Hematopoietic multipotent progenitor cell treated with erythropoietin and hydrocortisone succinate and interleukin-3 and kit ligand, for 4 days (in vitro differentiated cells): Measurements from ENCODE around the gene STX10.
"Not testable (repeated sequence)": the region's sequence is repeated elsewhere in the genome, so short reads cannot be mapped to it uniquely, and the experiment has no call there.

Source experiments
- DNase-seq: peaks from one replicate; pipeline ENCODE4 v3.0.0-alpha.2; 2015

The STX10 gene

DNA sequence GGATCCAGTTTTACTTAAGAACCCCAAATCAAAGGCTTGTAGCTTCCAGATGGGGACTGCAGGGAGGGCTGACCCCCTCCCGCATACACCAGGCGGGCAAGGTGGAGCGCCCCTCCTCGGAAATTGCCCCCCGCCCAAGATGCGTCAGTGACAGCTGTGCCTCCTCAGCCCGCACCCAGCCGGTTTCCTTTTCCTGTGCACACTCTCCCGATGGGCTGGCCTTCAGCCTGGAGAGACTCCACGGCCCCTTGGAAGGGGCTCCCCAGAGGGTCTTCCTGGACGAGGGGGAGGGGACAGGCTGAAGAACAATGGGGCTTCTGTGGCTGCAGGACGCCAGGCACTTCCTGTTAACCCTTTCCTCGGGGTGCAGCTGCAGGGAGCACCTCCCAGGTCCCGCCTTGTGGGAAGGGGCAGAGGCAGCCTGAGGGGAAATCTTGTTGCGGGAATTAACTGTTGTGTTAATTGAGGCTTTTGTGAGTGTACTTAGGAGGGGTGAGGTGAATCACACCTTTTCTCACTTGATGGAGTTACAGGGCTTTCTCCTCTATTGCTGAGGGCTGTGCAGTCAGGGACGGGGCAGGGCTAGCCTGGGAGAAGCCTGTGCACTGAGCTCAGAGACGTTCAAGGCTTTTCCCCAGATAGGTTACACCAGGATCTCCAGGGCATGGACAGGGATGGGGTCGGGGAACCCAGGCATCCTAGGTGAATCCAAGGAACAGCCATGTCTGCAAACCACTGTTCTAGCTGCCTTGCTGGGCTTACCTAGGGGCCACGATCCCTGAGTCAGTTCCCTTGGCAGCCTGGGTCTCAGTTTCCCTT is 14.4 kb upstream of the STX10 start:
- peak; percentile 77 for DNase-seq

DNA sequence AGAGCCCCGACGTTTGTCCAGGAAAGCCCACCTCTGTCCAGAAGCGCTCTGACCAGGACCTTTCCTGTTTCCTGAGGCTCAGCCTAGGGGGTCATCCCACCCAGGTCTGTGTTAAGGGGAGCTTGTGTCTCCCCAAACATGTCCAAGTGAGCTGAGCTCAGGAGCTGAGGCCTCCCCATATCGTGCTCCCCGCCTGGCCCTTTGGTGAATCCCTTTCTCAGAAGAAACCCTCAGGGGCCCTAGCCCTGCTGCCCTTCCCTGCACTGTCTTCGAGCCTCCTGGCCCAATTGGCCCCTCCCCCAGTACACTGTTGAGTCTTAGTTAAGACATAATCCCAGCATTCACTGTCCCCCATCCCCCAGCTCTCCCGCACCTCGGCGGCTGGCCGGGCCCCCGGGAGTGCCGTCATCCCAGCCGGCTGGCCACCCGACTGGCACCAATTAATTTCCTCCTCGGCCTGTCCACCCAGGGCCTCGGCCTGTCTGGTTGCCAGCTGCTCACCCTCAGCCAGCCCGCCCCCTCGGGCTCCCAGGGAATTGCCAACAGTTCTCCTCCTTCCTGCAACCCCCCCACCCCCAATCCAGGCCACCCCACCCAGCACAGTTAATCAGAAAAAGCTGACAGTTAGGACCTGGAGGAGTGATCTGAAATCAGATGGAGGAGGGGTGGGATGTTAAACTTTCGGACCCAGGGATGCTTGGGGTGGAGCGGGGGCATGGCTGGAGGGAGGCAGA is 13.6 kb upstream of the STX10 start:
- peak; percentile 82 for DNase-seq

DNA sequence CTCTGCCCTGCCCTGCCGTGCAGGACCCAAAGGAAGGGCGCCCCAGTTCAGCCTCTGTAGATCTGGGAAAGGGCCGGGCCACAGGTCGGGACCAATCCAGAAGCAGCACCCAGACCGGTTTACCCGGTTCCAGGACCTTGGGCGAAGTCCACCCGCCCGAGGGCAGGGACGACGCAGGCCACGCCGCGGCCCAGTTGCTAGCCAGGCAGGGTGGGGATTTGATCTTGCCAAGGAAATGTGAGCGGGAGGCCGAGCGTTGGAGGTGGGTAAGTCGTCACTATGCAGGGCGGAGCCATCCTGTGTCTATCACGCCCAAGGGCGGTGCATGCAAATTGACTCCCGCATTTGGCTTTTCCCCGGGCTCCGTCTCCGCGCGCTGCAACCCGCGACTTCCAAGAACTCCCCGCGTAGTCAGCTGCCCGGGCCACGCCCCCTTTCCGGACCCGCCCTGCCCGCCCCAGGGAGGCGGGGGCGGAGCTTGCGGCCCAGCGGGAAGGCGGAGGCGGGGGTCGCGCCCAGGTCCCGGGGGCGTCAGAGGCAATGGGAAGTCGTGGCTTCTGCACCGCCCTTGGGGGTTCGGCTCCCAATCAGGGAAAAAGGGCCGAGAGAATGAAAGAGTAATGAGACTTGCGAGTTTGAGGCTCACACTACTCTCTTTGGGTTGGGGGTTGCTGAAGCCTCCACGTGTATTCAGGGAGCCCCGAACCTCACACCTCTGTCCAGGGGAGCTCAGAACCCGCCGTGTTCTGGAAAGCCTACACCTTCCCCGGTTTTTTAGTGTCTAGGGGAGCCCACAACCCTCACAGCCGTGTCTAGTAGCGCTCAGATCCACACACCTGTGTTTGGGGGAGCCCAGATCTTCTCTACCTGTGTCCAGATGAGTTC is 12.8 kb upstream of the STX10 start:
- peak; percentile 99 for DNase-seq

DNA sequence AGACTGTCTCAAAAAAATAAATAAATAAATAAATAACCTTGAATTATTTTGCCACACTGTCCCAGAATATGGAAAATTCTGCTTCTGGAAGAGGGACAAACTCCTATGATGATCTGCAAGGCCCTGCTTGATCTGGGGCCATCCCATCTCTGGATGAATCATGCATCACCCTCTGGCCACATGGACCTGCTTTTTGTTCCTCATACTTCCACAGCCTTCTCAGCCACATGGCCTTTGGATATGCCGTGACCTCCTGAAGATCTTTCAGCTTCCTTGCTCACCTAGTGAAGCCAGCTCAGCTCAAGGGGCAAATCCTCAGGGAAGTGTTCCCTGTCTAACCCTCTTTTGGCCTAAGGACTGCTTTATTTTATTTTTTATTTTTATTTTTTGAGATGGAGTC is 10.4 kb upstream of the STX10 start:
- no peak for DNase-seq

DNA sequence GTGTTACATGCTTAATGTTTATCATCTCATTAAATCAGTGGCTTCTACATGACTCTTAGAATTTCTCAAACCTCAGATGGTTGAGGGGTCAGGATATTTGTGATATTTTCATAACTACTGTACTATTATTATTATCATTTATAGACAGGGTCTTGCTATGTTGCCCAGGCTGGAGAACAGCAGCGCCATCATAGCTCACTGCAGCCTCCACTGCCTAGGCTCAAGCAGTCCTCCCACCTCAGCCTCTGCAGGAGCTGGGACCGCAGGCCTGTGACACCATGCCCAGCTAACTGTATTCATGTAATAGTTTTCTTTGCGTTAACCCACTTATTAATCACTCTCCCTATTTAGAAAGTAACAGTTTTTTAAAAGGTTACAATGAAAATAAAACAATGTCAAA is 9.5 kb upstream of the STX10 start:
- no peak for DNase-seq

DNA sequence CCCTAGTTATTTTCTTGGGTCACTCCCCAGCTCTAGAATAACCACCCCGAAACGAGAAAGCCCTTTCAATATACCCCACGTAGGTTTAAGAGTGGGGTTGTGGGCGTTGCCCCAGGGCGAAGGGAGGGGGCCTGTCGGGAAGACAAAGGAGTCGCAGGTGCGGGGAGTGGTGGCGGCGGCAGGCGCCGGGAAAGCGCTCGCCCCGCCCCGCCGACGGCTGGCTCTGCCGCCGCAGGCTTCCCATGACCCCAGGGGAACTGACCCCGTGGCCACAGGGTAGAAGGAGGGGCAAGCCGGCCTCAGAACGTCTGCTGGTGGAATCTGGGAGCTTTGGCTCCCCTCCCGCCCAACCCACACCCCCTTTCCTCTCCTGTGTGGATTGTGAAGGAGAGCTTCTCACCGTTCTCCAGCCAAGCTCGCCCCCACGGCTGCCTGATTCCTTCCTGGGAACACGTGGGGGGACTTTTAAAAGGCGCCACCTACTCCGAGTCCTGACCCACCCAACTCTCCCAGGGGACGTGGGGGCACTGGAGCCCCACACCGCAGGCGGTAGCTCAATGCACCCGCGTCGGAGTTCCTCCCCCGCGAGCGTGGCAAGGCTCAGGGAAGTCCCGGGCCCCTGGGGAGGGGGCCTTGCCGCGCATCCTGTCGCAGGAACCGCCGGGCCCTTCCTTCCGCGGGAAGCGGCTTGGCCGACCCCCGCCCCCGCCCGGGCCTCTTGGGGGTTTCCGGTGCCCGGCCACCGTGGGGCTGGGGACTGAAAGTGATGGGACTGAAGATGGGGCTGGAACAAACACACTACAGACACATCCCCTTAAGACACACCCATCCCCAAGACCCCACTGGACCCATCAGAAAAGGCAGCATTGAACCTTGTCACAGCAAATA is 5.5 kb upstream of the STX10 start:
- DNase-seq: peak; percentile 70

DNA sequence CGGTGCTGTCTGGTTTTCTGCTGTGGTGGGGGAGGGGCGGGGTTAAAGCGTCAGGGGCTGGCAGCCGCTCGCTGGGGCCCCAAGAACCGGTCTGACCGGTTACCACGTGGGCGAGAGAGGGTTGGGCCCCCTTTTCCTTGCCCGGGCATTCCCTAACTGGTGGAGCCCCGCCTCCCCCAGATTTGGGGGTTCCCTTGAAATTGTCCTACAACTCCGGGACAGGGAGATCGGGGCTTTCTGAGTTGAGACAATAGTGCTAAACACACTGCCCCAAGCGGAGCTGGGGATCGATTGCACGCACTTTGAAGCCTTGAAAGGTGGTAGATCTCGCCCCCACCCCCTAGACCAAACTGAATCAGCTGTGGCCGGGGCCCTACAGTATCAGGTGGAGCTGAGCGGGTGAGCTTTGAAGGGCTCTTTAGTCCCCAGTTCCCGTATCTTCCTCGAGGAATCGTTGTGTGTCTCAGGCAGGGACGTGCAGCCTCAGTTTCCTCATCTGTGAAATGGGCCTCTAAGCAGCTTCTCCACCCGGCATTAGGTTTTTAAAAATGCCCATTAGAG is 4.8 kb upstream of the STX10 start:
- peak; percentile 82 for DNase-seq

DNA sequence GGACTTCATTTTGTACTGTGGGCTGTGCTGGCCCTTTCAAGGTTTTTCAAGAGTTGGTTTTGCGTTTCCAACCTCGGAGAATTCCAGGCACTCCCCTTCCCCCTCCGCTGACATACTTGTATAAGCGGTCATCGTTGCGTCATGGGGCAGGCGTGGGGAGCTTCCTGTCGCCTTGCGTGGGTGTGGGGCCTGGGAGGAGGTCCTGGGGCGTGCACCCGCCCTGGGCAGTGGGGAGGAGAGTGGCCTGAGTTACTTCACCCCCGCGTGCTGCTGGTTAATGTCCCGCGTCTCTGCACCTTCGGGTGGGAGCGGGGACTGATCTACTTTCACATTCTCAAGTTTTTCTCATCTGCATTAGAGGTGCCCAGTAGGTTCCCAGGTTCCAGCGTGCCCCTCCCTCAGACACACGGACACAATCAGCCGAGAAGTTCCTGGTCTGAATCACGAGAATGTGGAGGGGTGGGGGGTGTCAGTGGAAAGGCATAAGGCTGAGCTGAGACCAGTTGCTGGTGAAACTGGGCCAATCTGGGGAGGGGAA is 4.1 kb upstream of the STX10 start:
- peak; percentile 86 for DNase-seq

DNA sequence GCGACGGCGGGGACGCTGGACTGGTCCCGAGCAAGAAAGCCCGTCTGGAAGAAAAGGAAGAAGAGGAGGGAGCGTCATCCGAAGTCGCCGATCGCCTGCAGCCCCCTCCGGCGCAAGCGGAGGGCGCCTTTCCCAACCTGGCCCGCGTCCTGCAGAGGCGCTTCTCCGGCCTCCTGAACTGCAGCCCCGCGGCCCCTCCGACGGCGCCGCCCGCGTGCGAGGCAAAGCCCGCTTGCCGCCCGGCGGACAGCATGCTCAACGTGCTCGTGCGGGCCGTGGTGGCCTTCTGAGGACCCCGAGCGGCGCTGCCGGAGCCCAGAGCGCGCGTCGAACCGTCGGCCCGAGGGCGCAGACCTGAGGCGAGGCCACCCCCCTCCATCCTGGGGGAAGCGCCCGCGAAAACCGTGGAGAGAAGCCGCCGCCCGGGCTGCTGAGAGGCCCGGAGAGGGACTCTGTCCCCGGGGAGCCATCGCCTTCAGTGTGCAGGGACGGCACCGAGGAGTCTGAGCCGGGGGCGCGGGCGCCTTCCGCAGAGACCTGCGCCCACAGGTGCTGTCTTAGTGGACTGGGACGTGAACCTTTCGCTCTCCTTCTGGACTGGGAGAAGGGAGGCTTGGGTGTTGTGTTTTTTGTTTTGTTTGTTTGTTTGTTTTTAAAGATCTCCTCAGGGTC is 3.5 kb upstream of the STX10 start:
- peak; percentile 79 for DNase-seq

DNA sequence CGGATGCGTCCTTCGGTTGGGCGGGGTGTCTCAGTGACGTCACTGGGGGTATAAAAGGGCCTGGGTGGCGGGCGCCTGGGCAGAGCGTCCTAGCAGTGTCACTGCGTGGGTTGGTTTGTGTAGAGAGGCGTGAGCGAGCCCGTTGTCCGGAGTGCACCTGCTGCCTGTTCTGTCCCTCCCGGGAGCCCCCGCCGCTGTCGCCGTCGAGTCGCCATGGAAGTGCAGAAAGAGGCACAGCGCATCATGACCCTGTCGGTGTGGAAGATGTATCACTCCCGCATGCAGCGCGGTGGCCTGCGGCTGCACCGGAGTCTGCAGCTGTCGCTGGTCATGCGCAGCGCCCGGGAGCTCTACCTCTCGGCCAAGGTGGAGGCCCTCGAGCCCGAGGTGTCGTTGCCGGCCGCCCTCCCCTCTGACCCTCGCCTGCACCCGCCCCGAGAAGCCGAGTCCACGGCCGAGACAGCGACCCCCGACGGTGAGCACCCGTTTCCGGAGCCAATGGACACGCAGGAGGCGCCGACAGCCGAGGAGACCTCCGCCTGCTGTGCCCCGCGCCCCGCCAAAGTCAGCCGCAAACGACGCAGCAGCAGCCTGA is 2.9 kb upstream of the STX10 start:
- DNase-seq: peak; percentile 97

DNA sequence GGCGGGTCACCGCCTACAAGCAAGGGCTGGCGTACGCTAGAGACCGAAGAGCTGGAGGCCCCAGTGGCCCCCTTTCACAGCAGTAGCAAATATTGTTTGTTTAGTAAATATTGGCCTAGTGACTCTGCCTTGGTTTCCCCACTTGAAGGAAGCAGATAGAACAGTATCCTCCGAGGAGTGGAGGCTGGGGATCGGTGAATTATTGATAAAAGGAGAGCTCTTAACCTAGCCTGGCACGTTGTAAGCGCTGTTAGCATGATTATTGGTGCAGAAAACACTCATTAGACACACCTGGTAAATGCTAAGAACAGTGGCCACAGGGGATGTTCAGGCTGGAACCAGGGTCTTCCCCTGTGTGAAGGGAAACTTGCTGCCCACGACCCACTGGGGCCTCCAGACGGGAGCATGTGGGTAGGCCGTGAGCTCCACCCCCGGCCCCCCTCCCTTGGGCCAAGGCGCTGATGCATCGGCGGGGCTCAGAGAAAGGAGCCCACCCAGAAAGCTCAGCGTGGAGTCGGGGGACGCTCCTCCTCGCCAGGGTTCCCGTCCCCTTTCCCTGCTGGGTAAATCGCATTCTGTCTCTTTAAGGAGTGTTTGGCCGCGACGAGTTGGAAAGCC is 2.3 kb upstream of the STX10 start:
- DNase-seq: no peak

DNA sequence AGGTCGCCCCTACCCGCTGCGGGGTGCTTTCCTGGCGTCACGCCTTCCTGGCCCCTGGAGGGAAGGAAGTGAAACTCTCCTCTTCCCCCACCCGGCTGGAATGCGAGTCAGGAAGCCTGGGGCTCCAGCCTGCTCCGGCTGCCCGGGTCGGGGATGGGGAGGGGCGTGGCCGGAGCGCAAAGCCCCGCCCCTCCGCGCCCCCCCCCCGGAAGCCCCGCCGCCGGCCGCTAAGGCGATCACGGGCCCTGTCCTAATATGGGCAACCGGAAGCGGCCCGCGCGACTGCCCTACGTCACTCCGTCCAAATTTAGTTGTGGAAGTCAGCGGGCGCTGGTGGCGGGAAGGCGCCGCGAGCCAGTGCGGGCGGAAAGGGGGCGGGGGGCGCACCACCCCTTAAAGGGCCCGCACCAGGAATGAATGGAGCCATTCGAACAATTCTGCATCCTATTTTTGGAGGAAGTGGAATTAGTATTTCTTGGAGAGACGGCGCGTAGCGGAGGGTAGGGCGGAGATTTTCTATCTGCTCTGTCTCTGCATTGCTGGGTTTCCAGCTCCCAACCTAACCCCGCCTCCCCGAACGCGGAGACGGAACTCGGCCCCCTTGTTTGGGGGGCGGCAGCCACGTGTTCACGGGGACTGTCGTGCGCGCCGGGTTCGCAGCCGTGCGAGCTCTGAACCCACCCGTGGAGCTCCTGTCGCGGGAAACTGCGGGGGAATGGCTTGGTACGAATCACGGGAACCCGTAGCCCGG is 1.6 kb upstream of the STX10 start:
- peak; percentile 98 for DNase-seq

DNA sequence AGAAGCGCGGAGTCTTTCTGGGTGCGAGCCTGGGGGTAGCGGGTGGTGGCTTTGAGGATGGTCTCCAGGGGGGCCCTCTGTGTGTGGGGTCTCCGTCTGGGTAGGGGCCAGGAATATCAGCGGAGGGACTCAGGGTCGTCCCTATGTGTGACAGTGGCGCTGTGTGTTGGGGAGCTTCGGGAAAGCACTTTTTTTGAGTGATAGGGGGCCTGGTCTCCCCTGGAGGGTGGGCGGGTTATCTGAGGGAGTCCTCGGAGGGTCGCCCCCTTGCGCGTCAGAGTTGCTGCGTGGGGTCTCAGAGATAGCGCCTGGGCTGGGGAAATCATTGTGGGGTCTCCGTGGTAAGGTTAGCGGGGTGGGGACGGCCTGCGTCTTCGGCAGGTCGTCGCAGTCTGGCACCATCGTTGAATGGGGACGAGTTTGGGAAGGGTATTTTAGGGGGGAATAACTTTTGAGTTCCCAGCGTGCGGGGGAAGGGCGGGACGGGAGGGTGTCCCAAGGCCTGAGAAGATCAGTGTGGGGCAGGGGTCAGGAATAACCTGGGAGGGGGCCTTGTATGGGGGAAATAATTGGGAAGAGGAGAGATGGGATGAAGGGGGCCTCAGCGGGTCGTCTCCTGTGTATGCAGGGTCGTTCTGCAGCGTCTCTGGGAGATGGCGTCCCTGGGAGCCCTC is 893 bp upstream of the STX10 start:
- peak; percentile 52 for DNase-seq

DNA sequence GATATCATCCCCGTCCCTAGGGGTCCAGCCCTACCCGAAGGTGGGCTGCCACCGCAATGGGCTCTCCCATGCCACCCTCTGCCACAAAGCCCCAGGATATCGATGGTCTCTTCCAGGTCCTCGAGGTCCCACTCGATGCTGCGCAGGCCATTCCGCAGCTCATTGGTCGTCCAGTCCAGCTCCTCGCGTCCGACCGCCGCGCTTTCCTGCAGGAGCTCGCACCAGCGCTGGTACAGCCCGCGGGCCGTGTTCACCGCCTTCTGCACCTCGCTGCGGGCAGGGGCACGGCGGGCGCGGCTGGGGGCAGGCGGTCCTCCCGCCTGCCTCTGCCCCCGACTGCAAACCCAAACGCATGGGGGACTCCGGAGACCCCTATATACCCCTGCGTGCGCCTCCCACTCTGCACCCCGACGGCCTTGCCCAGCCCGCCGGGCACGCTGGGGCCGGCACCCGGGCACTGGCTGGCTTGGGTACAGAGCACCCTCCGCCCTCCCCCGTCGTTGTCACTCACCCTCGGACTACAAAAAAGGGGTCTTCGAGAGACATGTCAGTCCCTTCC is 468 bp downstream of the STX10 start:
- DNase-seq: peak; percentile 79

DNA sequence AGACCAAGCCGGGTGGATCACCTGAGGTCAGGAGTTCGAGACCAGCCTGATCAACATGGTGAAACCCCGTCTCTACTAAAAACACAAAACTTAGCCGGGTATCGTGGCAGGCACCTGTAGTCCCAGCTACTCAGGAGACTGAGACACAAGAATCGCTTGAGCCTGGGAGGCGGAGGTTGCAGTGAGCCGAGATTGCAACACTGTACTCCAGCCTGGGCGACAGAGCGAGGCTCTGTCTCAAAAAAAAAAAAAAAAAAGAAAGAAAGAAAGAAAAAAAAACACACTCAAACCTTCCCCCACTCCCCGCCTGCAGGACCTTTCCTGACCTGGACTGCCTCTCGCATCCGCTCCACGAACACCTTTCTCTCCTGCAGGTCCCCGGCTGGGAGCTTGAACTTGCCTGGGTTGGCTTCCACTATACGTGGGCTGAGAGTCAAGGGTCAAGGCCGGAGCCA is 975 bp downstream of the STX10 start:
- DNase-seq: not testable (repeated sequence)

DNA sequence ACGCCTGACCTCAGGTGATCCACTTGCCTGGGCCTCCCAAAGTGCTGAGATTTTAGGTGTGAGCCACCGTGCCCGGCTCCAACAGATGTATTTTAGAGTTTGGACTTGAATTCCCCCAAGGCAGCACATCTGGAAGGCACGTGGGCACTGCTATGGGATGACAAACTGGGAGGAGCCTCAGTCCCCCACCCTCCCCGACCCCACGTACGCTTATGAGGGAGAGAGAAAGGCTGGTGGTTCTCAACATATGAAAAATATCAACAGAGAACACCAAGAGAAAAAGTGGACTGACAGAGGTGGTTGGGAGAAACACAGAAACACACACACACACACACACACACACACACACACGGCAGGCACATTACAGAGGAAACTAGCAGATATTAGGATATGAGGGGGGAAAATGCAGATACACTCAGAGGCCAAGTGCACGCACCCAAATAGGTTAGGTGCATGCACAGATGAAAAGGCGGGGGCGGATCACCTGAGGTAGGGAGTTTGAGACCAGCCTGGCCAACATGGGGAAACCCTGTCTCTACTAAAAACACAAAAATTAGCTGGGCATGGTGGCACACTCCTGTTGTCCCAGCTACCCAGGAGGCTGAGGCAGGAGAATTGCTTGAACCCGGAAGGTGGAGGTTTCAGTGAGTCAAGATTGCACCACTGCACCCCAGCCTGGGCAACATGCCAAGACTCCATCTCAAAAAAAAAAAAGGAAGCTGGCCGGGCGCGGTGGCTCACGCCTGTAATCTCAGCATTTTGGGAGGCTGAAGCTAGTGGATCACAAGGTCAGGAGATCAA is 3.2 kb downstream of the STX10 start:
- DNase-seq: peak; percentile 82

DNA sequence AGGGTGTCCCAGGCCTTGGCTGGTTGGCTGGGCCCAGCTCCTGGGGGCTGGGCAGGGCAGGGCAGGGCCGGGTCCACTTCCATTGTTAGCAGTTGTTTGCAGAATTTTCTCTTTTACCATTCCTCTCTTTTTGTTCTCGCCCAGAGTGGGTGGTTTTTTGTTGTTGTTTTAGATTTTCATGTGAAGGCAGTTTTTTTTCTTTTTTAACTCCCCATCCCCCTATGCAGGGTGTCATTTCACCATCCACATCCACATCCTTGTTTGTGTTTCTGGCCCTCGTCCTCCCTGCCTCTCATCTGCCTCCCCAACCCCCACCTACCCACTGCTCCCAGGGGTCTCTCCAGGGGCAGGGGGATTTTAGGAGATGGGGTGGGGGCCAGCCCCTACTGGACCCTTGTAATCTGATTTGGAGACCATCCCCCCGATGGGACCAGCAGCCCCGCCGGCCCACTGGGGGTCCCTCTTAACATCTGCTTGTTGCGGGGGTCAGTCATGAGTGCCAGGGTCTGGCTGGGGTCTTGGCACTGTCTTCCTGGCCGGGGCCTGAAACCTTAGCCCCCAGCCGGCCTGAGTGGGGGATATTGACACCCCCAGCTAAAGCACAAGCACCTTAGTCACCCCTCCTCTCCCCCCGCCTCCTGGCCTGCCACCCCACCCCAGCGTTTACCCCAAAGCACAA is 10.4 kb downstream of the STX10 start:
- no peak for DNase-seq
